Fibroblast of skin of left biceps (primary cell): ENCODE results near the gene NSL1.
"Not testable (repeated sequence)": the region's sequence is repeated elsewhere in the genome, so short reads cannot be mapped to it uniquely, and the experiment has no call there.

ENCODE experiments used
- DNase-seq, 2 experiments: peaks; one replicate each; pipeline ENCODE4 v3.0.0-alpha.2; 2013; ENCODE audit warnings: low read depth in 2 of 2

The NSL1 gene

DNA sequence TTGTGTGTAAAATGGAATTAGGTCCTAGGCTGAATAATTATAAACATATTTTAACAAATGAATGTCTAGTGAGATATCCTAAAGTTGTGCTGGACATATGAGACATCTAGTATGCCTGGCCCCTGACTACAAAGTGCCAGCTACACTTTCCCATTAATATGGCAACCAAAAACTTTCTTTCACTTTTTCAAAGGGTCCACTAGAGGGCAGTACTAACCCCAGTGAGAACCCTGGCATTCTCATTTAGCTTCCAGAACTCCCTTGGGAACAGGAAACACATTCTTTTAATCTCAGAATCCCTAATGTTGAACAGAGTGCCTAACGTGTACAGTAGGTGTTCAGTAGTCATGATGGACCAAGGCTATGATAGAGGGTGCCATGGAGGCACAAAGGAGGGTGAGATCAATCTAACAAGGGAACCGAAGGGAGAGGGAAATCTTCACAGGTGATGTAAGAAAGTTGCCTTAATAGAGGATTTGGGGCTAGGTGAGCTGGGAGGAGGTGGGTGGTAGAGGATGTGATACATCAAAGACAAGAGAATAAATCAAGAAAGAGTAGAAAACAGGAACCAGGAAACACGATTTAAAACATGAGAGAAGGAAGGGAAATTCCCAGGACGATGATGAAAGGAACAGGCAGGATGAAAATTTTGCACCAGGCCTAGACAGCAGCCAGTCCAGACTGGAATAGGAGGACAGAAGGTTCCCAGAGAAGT lies 41.6 kb downstream of the NSL1 start:
- peak; percentile 52 to 53 for DNase-seq

DNA sequence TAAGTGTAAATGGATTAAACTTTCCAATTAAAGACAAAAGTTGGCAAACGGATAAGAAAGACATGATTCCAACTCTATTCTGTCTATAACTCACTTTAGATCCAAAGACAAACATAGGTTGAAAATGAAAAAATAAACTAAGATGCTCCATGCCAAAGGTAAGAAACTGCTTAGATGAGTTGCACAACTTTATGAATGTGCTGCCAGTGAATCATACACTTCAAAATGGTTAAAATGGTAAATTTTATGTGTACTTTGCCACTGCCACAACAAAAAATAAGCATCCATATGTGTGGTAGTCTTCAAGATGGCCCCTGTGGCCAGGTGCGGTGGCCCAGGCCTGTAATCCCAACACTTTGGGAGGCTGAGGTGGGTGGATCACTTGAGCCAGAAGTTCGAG lies 45.0 kb downstream of the NSL1 start:
- no peak for DNase-seq

DNA sequence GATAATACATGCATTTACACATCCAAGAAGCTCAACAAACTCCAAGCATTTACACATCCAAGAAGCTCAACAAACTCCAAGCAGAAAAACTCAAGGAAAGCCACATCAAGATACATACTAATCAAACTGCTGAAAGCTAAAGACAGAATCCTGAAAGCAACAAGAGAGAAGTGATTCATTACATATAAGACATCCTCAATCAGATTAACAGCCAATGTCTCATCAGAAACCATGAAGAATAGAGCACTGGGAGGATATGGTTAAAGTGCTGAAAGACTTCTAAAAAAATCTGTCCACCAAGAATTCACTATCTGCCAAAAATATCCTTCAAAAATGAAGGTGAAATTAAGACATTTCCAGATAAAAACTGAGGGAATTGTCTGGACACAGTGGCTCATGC lies 46.3 kb downstream of the NSL1 start:
- no peak for DNase-seq

DNA sequence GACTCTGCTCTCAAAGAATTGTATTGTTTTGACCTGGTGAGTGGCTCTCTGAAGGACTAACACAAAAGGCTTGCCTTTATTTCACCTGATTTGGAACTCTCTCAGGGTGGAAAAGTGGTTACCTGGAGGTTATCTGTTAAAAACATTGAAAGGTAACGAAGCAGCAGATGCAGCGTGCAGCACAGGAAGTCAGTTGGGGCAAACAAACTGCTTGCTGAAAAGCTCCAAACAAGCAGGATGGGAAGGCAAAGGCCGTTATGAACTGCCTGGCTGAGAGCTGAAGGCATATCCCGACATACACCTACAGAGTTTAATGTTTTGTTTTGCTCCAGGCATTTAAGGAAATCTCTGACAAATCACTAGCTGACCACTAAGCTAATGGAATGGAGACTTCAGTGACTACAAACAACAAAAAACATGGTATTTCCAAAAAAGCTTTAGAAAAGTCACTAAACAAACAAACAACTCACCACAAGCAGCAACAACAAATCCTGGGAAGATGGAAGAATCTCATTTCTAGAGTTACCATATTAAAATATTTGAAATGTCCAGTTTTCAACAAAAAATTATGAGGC lies 47.6 kb downstream of the NSL1 start:
- no peak for DNase-seq

DNA sequence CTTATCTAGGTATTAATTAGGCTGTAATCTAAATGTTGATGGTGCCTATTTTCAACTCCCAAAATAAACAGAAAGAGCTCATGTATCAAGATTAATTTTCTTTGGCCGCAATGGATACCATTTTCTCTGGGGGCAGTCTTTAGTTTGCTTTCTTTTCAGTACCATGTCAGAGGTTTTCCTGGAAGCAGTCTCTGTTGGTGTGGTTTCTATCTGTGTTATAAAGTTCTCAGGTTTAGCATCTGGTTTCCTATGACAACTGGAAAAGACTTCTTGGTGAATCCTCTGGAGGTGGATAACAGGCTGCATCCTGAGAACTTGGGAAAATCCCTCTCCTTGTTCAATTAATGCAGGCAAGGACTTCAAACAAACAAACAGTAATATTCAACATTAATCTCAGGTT lies 53.2 kb downstream of the NSL1 start:
- DNase-seq: no peak

DNA sequence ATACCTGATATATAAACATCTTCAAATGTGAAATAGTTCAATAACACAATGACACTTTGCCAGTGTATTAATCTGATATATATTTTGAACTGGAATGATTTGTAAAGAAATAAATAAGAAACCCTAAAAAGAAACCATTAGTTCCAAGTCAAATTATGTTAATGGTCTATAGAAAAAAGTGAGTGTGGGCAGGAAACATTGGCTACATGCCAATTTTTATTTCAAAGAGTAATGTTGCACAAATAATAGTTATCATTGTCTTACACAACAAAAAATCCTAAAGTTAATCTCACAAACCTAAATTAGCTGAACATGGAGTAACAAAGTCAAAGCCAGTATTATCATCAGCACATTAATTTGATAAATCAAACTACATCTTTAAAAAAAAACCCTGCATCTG lies 54.0 kb downstream of the NSL1 start:
- no peak for DNase-seq

DNA sequence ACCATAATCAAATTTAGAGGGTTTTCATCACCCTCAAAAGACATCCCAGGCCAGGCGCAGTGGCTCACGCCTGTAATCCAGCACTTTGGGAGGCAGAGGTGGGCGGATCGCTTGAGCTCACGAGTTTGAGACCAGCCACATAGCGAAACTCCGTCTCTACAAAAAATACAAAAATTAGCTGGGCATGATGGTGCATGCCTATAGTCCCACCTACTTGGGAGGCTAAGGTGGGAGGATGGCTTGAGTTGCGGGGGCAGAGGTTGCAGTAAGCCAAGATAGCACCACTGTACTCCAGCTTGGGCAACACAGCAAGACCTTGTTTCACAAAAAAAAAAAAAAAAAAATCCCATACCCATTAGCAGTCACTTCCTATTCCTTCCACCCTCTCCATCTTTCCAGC lies 58.5 kb downstream of the NSL1 start:
- DNase-seq: no peak

DNA sequence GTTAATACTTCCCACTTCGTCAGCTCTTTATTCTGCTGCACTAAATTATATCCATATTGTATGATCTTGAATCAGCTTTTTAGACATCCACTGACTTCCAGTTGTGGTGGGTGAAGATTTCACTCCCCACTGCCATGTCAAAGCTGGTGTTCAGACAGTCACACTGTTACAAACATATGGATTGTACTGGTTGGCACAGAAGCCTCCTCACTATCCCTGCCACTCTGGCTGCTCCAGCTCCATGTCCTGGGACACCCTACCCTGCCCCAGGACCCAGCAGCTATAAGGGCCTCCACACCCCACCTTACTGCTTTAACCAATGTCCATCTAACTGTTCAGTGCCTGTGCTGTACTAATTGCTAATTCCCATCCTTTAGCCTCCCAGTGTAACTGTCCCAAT lies 59.9 kb downstream of the NSL1 start:
- no peak for DNase-seq

DNA sequence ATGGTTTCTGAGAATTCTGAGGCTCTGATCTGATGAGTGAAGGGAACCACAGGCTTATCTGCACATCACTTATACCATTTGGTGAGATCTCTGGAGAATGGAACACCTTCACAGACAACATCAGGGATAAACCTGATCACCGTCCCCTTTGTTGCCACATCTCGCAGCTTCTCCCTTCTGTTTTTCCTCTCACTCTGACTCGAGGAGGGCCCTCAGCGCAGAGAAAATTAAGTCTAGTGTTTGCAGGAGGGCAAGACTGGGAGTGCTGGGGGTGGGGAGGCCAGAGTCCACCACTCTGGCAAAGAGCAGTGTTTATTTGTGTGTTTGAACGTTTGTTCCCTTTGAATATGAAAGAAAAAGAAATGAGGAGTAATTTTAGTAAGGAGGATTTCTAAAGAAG lies 63.0 kb downstream of the NSL1 start:
- no peak for DNase-seq

DNA sequence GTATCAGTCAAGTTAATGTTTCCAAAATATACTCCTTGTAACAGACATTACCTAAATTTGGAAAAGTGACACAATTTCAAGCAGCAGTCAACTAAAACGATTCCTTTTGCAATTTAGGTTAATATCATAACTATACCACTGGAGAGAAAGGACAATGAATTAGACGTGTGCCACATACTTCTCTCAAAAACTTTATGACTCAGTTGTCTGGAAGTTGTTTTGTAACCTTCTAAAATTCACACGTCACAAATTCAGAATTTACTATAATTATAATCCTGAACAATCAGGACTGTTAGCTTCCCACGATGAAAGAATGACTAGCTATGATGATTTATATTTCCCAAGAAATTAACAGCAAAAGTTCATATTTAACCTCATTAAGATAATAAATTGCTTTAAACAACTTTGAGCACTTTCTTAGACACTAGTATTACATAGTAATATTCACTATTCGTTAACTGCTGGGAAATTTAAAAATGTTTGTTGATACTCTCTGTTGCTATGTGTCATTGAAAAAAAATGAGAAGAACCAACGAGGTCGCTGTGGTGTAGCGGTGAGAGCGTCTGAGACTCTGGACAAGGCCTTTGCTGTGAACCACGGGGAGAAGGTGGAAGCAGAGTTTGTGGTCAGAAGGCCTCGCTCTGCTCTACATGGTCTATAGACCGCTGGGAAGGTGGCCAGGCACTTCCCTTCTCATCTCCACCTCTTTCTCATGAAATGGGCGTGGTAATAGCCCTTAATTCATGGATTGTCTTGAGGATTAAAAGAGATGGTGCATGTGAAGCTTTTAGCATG lies 64.0 kb downstream of the NSL1 start:
- peak in 1 of 2 experiments; percentile 4 for DNase-seq

DNA sequence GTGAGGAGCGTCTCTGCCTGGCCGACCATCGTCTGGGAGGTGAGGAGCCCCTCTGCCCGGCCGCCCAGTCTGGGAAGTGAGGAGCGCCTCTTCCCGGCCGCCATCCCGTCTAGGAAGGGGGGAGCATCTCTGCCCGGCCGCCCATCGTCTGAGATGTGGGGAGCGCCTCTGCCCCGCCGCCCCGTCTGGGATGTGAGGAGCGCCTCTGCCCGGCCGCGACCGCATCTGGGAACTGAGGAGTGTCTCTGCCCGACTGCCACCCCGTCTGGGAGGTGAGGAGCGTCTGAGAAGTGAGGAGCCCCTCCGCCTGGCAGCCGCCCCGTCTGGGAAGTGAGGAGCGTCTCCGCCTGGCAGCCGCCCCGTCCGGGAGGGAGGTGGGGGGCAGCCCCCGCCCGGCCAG lies 66.9 kb downstream of the NSL1 start:
- DNase-seq: not testable (repeated sequence)

DNA sequence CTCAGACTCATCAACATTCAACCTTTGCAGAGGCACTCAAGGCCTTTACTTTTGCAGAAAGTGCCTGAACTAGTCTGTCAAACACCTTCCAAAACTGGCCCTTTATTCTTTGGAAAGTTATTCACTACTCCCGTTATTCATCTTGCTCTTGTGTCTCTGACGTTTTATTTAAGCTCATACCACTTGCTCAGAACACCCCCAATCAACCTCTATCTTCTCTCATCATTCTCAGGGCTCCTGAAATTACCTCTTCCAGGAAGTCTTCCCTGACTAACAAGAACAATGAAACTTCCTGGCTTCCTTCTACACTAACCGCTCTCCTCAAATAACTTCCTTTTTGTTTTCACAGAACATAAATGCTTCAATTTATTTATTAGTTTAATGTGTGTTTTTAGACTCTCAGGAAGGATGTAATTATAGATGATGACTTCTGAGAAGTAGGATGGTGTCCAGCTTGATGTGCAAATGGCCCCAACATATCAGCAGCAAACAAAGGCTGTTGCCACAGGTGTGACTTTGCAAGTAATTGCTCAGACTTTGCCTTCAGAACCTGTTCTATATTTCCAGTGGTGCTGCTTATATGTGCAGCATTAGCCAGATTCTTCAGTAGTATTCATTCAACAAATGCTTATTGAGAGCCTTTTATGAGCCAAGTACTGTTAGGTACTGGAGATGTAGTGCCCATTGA lies 69.2 kb downstream of the NSL1 start:
- DNase-seq: no peak

DNA sequence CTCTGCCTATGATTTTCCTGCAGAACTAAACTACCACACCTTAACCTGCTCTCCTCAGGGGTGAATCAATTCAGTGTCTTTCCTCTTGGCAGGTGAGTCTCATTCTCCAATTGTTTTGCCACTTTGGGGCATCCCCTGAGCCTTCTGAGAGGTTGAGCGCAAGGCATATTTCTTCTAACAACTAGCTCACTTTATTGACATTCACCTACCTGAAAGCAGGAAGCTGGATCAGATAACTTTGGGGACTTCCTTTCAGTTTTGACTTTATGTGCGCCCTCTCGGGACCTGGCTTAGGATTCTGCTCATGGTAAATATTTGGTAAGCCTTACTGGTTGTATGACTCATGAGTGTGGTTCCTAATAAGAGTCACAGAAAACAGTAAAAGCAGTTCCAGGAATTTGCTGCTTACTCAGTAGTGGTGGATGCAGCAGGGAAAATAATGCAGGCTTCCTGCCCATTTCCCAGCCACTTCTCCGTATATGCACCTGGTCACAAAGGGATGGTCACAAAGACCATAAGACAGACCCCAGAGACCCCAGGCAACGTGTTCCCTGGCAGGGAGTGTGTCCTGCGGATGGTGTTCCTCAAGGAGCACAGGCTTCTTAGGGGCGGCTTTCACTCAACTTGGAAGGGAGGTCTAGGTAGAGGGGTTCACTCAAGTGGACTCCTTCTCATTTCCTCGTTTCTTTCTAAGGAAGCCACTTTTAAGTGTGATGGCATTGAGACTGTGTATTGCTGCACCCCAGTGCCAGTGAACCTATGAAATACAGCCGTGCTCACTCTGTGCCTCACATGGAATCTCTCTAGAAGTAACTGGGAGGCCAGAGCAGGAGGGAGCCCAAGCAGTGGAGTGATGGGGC lies 70.0 kb downstream of the NSL1 start:
- DNase-seq: peak; percentile 49 to 53

DNA sequence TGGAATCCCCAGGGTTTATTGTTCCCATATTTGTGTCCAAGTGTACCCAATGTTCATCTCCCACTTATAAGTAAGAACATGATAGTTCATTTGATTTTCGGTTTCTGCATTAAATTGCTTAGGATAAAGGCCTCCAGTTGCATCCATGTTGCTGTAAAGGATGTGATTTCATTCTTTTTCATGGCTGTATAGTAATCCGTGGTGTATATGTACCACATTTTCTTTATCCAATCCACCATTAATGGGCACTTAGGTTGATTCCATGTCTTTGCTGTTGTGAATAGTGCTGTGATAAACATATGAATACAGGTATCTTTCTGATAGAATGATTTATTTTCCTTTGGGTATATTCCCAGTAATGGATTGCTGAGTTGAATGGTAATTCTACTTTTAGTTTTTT lies 71.9 kb downstream of the NSL1 start:
- DNase-seq: no peak

DNA sequence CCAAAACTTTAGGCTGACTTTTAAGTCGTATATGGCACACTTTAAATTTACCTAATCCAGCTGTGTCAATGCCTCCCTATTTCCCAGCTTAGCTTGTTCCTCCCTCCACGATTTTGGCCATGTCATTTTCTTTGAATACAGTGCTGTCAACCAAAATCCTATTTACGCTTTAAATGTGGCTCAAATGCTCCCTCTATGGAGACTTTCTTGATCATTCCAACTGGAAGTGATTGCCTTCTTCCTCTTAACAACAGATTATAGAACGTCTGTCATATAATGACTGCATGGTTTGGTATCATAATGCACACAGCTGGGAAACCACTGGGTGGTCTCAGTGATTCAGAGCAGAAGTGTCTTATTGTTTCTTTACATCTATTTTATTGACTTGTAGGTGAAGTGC lies 73.1 kb downstream of the NSL1 start:
- DNase-seq: no peak

DNA sequence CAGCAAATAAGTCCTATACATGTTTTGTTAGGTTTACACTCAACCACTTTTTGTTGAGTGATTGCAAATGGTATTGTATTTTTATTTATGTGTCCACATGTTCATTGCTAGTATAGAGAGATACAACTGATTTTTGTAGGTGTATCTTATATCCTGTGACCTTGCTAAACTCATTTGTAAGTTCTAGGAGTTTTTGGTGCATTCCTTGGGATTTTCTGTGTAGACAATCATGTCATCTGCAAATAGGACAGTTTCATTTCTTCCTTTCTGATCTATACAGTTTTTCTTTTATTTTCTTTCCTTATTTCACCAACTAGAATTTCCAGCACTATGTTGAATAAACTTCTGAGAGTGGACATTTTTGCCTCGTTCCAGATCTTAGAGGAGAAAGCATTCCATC lies 75.4 kb downstream of the NSL1 start:
- no peak for DNase-seq

DNA sequence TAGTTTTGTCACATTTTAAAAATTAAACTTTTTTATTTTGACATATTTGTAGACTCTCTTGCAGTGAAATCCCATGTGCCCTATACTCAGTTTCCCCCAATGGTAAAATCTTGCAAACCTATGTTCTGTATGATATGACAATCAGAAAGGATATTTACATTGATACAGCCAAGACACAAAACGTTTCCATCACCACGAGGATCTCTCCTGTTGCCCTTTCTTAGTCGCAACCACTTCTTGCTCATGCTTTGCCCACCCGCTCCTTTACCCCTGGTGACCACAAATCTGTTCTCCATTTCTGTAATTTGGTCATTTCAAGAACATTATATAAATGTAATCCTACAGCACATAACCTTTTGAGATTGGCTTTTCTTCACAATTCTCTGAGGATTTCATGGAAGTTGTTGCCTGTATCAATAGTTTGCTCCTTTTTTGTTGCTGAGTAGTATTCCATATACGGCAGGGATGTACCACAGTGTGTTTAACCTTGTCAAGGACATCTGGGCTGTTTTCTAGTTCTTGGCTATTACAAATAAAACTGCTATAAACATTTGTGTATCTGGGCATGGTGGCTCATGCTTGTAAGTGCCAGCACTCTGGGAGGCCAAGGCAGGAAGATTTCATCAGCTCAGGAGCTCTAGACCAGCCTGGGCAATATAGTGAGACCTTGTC lies 78.0 kb downstream of the NSL1 start:
- DNase-seq: no peak

DNA sequence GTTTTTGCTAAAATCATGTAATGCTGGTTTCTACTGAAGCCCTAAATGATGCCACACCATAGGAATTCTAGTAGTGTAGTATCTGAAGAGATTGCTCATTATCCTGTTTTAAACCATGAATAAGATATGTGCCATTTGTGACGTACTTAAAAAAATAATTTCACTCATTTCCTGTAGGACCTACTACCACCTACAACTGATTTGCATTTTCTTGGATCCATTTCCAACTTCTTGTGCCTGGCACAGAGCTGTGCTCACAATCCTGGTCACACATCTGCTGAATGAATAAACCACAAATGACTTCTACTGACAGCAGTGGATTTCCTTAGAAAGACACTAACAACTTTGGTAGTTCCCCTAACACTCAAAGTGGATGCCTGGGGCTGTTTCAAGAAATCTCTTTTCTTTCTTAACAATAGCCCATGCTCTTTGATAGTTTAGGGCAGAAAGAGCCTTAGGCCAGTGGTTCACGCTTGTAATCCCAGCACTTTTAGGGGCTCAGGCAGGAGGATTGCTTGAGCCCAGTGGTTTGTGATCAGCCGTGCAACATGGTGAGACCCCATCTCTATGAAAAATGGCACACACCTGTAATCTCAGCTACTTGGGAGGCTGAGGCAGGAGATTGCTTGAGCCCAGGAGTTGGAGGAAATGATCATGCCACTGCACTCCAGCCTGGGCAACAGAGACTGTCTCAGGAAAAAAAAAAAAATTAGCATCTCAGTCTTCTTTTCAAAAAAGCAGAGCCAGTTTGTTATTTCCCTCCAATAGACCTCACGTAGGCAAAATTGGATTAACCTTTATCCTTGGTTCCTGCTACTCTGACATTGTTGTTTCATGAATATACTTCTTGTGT lies 78.9 kb downstream of the NSL1 start:
- peak; percentile 50 to 51 for DNase-seq

DNA sequence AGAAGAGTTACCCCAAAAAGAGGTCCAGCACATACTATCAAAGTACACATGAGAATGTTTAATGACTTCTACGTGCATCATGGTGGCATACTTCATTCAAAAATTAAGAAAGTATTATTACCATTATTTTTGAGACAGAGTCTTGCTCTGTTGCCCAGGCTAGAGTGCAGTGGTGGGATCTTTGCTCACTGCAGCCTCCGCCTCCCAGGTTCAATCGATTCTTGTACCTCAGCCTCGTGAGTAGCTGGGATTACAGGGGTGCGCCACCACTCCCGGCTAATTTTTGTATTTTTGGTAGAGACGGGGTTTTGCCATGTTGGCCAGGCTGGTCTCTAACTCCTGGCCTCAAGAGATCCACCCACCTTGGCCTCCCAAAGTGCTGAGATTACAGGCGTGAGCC lies 79.6 kb downstream of the NSL1 start:
- not testable (repeated sequence) for DNase-seq

DNA sequence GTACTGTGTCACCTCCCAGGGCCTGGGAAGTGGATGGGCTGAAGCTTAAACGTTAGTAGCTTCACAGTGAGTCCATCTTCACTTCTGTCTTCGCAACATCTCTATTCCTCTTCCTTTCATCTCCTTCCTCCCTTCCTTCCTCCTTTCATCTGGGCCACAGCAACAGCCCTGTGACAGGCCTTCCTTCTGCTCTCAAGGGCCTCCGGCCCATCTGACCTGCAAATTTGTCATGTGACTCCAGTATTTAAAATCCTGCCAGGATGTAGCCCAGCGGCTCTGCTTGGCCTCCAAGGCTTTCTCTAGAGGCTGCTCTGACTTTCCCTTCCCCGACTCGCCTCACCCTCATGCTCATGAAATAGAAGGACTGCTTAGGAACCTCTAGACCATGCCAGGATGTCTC lies 81.0 kb downstream of the NSL1 start:
- DNase-seq: no peak
